Neural cell (in vitro differentiated cells): ENCODE data around the gene TCF23. TPM values are rescaled to one million over a fixed set of nuclear protein-coding genes. Genes with fewer than 3 reads are reported as not detected.

Experiments
- H2AFZ ChIP-seq: fragments of 200-600, 300-800 bp; sonication (generic), shearing (Covaris generic); 2 replicates; pipeline ENCODE4 v1.6.0; 2014; ENCODE audit warnings: low read depth, mild to moderate bottlenecking, antibody characterized with exemption, low read length, moderate library complexity
- H3F3A ChIP-seq: fragments of 200-600 bp; shearing (Covaris generic); 2 replicates; pipeline ENCODE4 v1.6.1; 2016; ENCODE audit warnings: mild to moderate bottlenecking, moderate library complexity, mixed read lengths, antibody characterized with exemption, low read length; ENCODE audit not compliant: insufficient read depth, poor library complexity, severe bottlenecking
- H3K27ac ChIP-seq: fragments of 200-600, 300-800 bp; sonication (generic), shearing (Covaris generic); 2 replicates; pipeline ENCODE4 v1.5.1; 2014; ENCODE audit warnings: mild to moderate bottlenecking, low read length, moderate library complexity
- H3K27me3 ChIP-seq: fragments of 300-800, 200-600 bp; sonication (generic), shearing (Covaris generic); 2 replicates; pipeline ENCODE4 v1.6.0; 2014; ENCODE audit warnings: mild to moderate bottlenecking, low read depth, low read length, moderate library complexity; ENCODE audit not compliant: insufficient read depth
- H3K36me3 ChIP-seq: fragments of 300-800, 200-600 bp; sonication (generic), shearing (Covaris generic); 2 replicates; pipeline ENCODE4 v1.5.1; 2014; ENCODE audit warnings: mild to moderate bottlenecking, antibody characterized with exemption, low read length, moderate library complexity; ENCODE audit not compliant: insufficient read depth
- H3K4me2 ChIP-seq: fragments of 300-800, 200-600 bp; sonication (generic), shearing (Covaris generic); 2 replicates; pipeline ENCODE4 v1.6.0; 2014; ENCODE audit warnings: mild to moderate bottlenecking, low read length
- H3K4me3 ChIP-seq: fragments of 300-800, 200-600 bp; sonication (generic), shearing (Covaris generic); 2 replicates; pipeline ENCODE4 v1.5.1; 2014; ENCODE audit warnings: mild to moderate bottlenecking, low read length, moderate library complexity
- H3K79me2 ChIP-seq: fragments of 200-600 bp; shearing (Covaris generic); replicated peaks from 2 replicates; pipeline ENCODE4 v1.6.0; 2014; ENCODE audit warnings: mild to moderate bottlenecking, low read length, moderate library complexity; ENCODE audit not compliant: insufficient read depth
- H3K9ac ChIP-seq: fragments of 300-800, 200-600 bp; sonication (generic), shearing (Covaris generic); 2 replicates; pipeline ENCODE4 v1.6.1; 2016; ENCODE audit warnings: mild to moderate bottlenecking, low read length, mixed read lengths
- H3K9me2 ChIP-seq: fragments of 200-600 bp; shearing (Covaris generic); 2 replicates; pipeline ENCODE4 v1.6.1; 2016; ENCODE audit warnings: mild to moderate bottlenecking, low read length, mixed read lengths; ENCODE audit not compliant: insufficient read depth
- H3K9me3 ChIP-seq: fragments of 200-600, 300-800 bp; sonication (generic), shearing (Covaris generic); 2 replicates; pipeline ENCODE4 v1.6.1; 2016; ENCODE audit warnings: mild to moderate bottlenecking, mixed run types, low read length, moderate library complexity, mixed read lengths
- H4K20me1 ChIP-seq: fragments of 200-600 bp; shearing (Covaris generic); 2 replicates; pipeline ENCODE4 v1.6.1; 2016; ENCODE audit warnings: mild to moderate bottlenecking, mixed run types; ENCODE audit not compliant: insufficient read depth
- EP300 ChIP-seq: fragments of 450-650 bp; conservative IDR thresholded peaks from 2 replicates; pipeline ENCODE4 v1.6.1; 2014; ENCODE audit warnings: antibody characterized with exemption, mild to moderate bottlenecking, moderate library complexity; ENCODE audit not compliant: poor library complexity, severe bottlenecking
- EZH2 ChIP-seq: fragments of 200-600, 300-800 bp; shearing (Covaris generic), sonication (generic); IDR thresholded peaks from 2 replicates; pipeline ENCODE4 v1.6.1; 2014; ENCODE audit warnings: antibody characterized with exemption, low read length, borderline replicate concordance, mild to moderate bottlenecking; ENCODE audit not compliant: insufficient read depth, poor library complexity, severe bottlenecking
- MXI1 ChIP-seq: fragments of 450-650 bp; conservative IDR thresholded peaks from 2 replicates; pipeline ENCODE4 v1.6.1; 2014; ENCODE audit warnings: antibody characterized with exemption, mild to moderate bottlenecking; ENCODE audit not compliant: poor library complexity, severe bottlenecking
- POLR2AphosphoS5 ChIP-seq: IDR thresholded peaks from 2 replicates; pipeline ENCODE4 v1.6.1; 2012
- RAD21 ChIP-seq: fragments of 450-650 bp; conservative IDR thresholded peaks from 2 replicates; pipeline ENCODE4 v1.6.1; 2014; ENCODE audit warnings: antibody characterized with exemption, mild to moderate bottlenecking, moderate library complexity
- SMC3 ChIP-seq: fragments of 450-650 bp; conservative IDR thresholded peaks from 2 replicates; pipeline ENCODE4 v1.6.1; 2014; ENCODE audit warnings: antibody characterized with exemption, mild to moderate bottlenecking, moderate library complexity; ENCODE audit not compliant: poor library complexity
- TAF1 ChIP-seq: IDR thresholded peaks from 2 replicates; pipeline ENCODE4 v1.6.1; 2012; ENCODE audit warnings: low read depth
- polyA plus RNA-seq: library from polyadenylated mRNA; depleted of rRNA; stranded (reverse); fragments of >200 nt; gene quantifications from 2 replicates; pipeline ENCODE4 v1.2.3, GENCODE V29; 2014
- TF ChIP-seq, protein P1 (sequence below): fragments of 450-650 bp; IDR thresholded peaks from 2 replicates; pipeline ENCODE4 v1.5.1; 2014; ENCODE audit warnings: antibody characterized with exemption, mild to moderate bottlenecking, moderate library complexity; ENCODE audit not compliant: poor library complexity, severe bottlenecking
- TF ChIP-seq, protein P2 (sequence below): IDR thresholded peaks from 2 replicates; pipeline ENCODE4 v1.6.1; 2012; ENCODE audit warnings: borderline replicate concordance

TCF23 gene
- polyA plus RNA-seq, 1 donor from 2014 or later, result not detected

DNA sequence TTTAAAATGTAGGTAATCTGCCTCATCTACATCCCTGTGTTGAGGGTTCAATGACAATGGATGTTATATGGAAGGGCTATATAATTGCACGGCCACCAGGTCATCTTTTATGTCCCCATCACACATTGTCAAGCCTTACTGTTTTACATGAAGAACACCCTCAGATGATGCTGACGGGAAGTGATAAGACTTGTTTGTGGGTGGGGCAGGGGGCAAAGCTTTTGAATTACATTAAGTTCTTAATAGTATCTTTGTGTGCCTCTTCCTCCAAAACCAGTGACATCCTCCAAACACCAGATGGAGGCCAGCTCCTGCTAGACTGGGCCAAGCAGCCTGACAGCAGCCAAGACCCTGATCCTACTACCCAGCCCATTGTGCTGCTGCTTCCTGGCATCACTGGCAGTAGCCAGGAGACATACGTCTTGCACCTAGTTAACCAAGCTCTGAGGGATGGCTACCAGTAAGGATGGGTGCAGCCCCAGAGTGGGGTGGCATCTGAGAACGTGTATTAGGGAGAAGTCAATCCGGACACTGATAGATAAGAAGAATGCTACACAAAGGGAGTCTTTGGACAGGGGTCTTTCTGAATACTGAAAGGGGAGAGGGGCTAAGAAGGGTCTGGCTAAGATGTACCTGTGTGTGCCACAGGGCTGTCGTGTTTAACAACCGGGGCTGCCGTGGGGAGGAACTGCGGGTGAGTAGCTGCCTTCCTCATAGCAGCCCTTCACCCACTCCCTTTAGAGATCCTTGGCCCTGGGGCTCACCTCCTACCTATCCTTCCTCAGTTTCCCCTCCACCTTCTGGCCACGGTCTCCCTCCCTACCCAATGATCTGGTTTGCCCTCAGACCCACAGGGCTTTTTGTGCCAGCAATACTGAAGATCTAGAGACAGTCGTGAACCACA, 19.9 kb upstream of the TCF23 start:
- no peak overlapping the region for H2AFZ ChIP-seq
- no peaks in the 10 kb centered on the region for H3K9me2 ChIP-seq
- peaks cover 3% of the 10 kb centered on the region for H3K27me3 ChIP-seq
- no peak overlapping the region for H3K4me2 ChIP-seq
- H3K27ac ChIP-seq, result no peak overlapping the region
- H3K79me2 ChIP-seq, result peaks cover 4% of the 10 kb centered on the region
- H3F3A ChIP-seq, result no peaks in the 10 kb centered on the region
- H3K9ac ChIP-seq, result no peak overlapping the region
- no peaks in the 10 kb centered on the region for H3K36me3 ChIP-seq
- no peak overlapping the region for H3K4me3 ChIP-seq
- TF ChIP-seq RAD21 (no peak), POLR2AphosphoS5 (no peak), SMC3 (no peak), MXI1 (no peak), TAF1 (no peak), EZH2 (no peak), EP300 (no peak)
- TF ChIP-seq, protein P1, sequence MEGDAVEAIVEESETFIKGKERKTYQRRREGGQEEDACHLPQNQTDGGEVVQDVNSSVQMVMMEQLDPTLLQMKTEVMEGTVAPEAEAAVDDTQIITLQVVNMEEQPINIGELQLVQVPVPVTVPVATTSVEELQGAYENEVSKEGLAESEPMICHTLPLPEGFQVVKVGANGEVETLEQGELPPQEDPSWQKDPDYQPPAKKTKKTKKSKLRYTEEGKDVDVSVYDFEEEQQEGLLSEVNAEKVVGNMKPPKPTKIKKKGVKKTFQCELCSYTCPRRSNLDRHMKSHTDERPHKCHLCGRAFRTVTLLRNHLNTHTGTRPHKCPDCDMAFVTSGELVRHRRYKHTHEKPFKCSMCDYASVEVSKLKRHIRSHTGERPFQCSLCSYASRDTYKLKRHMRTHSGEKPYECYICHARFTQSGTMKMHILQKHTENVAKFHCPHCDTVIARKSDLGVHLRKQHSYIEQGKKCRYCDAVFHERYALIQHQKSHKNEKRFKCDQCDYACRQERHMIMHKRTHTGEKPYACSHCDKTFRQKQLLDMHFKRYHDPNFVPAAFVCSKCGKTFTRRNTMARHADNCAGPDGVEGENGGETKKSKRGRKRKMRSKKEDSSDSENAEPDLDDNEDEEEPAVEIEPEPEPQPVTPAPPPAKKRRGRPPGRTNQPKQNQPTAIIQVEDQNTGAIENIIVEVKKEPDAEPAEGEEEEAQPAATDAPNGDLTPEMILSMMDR, result no peak
- TF ChIP-seq, protein P2, sequence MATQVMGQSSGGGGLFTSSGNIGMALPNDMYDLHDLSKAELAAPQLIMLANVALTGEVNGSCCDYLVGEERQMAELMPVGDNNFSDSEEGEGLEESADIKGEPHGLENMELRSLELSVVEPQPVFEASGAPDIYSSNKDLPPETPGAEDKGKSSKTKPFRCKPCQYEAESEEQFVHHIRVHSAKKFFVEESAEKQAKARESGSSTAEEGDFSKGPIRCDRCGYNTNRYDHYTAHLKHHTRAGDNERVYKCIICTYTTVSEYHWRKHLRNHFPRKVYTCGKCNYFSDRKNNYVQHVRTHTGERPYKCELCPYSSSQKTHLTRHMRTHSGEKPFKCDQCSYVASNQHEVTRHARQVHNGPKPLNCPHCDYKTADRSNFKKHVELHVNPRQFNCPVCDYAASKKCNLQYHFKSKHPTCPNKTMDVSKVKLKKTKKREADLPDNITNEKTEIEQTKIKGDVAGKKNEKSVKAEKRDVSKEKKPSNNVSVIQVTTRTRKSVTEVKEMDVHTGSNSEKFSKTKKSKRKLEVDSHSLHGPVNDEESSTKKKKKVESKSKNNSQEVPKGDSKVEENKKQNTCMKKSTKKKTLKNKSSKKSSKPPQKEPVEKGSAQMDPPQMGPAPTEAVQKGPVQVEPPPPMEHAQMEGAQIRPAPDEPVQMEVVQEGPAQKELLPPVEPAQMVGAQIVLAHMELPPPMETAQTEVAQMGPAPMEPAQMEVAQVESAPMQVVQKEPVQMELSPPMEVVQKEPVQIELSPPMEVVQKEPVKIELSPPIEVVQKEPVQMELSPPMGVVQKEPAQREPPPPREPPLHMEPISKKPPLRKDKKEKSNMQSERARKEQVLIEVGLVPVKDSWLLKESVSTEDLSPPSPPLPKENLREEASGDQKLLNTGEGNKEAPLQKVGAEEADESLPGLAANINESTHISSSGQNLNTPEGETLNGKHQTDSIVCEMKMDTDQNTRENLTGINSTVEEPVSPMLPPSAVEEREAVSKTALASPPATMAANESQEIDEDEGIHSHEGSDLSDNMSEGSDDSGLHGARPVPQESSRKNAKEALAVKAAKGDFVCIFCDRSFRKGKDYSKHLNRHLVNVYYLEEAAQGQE, result no peak
- no peaks in the 10 kb centered on the region for H3K9me3 ChIP-seq
- H4K20me1 ChIP-seq, result no peaks in the 10 kb centered on the region

DNA sequence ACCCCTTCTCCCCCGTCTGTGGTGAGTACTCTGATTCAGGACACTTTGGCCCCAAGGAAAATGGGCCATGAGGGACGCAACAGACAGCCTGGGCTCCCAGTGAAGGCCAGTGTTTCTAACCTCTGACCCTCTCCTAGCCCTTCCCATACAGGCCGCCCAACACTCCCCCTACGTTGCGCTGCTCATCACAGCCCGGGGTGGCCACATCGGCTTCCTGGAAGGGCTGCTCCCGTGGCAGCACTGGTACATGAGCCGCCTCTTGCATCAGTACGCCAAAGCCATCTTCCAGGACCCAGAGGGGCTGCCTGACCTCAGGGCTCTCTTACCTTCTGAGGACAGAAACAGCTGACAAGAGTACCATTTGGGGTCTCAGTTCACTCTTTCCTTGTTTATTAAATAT, 18.4 kb upstream of the TCF23 start:
- H3K4me3 ChIP-seq, result no peak overlapping the region
- H3F3A ChIP-seq, result no peaks in the 10 kb centered on the region
- no peaks in the 10 kb centered on the region for H3K9me2 ChIP-seq
- TF ChIP-seq TAF1 (no peak), MXI1 (no peak)
- TF ChIP-seq, protein P1, result no peak
- H3K36me3 ChIP-seq, result no peaks in the 10 kb centered on the region
- H3K4me2 ChIP-seq, result no peak overlapping the region
- no peak overlapping the region for H2AFZ ChIP-seq
- no peaks in the 10 kb centered on the region for H3K9me3 ChIP-seq
- H4K20me1 ChIP-seq, result no peaks in the 10 kb centered on the region
- no peak overlapping the region for H3K27ac ChIP-seq
- peaks cover 4% of the 10 kb centered on the region for H3K79me2 ChIP-seq
- H3K27me3 ChIP-seq, result no peaks in the 10 kb centered on the region
- H3K9ac ChIP-seq, result no peak overlapping the region
